GM18520 (cell line): ENCODE data around the gene HNMT.
"Not testable (repeated sequence)": the region's sequence is repeated elsewhere in the genome, so short reads cannot be mapped to it uniquely, and the experiment has no call there.

Experiments
- ATAC-seq: cut with Tn5 transposase; IDR thresholded peaks from one replicate; pipeline ENCODE4 v1.9.1; 2021; ENCODE audit not compliant: unreplicated experiment

Gene HNMT

DNA sequence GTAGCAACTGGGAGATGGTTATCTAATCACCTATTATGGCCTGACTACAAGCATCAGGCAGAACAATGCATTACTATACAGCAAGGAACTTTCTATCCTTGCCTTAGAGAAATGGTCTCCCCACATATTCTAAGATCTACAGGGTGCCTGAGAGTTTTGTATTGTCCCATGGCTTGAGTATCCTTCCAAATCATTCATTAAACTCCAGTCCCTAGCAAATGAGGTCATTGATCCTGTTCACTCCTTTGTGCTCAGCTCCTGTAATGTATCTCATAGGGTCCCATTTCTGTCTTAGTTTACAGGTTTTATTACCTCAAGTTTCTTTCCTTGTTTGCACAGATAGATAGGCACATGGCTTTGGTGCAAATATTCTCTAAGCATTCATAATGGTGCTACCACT is 9.0 kb downstream of the HNMT start:
- ATAC-seq: no peak

DNA sequence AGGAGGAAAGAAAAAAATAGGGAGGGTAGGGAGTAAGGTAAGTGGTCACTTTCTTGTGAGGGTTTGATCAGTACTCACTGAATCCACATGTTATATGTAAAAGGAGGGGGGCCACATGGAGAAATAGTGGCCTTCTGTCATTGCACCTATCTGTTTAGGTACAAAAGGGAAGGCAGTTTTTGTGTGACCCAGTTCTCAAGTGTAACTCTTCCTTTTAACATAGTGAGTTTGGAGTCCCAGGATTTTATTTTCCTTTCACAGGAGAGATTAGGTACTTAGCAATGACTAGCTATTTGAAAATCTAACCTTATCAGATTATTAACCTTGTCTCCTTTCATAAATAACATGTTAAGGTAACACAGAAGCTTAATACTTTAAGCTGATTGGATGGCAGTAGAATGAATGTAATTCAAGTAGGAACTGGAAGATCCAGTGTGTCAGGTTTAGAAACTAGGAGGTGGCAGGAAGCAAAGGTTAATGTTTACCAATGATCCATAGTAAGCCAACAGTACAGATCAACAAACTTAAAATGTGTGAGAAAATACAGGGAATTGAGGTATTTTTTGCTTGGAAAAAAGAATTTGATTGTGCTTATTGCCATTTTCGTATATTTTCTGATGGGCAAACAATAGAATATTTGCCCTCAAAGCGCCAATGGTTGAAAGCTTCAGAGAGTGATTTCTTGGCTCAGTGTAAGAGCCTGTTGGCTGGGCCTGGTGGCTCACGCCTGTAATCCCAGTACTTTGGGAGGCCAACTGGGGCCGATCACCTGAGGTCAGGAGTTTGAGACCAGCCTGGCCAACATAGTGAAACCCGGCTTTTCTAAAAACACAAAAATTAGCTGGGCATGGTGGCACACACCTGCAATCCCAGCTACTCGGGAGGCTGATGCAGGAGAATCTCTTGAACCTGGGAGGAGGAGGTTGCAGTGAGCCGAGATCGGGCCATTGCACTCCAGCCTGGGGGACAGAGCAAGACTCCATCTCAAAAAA is 11.3 kb downstream of the HNMT start:
- ATAC-seq: no peak

DNA sequence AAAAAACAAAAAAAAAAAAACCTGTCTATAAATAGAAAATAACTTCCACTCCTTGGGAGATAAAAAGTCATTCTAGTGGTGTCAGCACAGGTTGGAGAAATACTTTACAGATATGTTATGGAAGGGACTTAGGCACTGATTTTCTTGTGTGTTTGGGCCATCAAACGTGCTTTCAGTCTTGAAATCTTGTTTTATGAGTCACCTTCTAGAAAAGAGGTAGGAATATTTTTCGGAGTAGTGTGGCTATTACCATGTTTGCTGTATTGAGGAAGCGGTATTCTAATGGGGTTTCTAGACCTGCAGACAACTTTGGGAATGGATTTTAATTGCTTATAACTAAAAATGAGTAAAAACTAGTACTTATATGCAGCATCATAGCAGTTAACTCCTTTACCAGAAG is 12.0 kb downstream of the HNMT start:
- ATAC-seq: no peak

DNA sequence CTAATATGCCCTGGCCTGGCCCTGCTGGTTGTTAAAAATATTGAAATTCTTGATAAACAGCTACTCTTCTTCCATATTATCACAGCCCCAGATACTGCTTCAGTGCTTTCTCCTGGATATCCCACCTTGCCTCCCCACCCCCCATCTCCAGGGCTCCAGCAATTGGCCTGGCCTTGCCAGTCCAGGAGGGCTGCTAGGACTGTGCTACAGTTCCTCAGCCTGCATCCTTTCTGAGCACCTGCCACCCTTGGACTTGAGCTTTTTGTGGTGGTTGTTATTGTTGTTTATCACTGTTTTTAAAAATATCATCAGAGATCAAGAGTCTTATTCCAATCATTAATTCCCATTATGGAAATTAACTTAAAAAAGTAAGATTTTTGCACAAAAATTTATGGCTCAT is 13.5 kb downstream of the HNMT start:
- no peak for ATAC-seq

DNA sequence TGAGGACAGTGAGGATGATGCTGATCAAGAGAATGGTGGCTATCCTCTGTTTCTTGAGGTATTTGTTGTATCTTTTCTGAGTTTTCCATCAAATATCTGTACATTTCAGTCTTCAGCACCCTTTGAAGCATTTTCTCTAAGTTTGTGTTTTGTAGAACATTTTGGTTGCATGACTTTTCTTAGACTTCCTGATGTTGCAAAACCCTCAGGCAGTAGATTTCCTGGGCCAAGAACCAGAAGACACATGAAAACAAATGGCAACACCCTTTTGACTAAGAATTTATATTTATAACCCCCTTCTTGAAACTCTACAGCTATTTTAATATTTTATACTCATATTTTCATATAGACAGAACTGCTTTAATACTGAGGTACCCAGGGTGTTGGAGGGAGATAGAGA is 16.2 kb downstream of the HNMT start:
- ATAC-seq: no peak

DNA sequence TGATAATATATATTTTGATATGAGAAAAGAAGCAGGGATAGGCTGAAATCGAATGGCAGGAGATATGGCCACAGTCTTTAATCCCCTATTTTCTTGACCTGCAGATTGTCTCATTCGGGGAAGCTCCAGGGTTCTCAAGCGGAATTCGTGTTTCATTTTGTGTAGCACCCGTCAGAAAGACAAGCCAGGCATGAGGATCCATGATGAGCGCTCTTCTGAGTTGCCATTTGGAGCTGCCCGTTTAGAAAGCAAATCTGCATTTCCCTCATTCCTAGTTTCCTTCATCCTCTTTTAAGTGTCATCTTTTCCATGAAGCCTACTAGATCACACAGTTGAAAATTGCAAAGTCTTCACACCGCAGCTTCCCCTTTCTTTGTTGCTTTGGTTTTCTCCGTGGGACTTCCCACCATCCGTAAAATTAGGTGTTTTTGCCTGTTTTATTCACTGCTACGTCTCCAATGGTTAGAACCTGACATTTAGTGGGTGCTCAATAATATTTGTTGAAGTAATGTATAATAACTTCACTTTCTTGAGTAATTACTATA is 16.9 kb downstream of the HNMT start:
- ATAC-seq: no peak

DNA sequence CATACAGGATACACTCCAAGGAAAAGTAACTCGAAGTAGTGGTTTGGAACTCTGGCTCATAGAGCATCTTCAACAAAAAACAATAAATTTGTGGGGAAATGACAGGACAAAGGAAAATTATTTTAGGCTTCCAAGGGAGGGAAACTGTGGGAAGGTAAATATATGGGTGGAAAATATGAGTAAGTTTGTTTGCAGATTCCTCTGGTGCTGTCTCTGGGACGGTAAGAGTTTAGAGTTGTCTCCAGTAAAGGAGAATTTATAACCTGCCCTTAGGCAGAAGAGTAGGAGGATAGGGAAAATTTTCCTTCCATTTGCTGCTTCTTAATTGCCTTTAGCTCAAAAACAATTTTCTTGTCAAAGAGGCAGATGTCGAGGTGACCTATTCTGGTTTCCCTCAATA is 19.3 kb downstream of the HNMT start:
- no peak for ATAC-seq

DNA sequence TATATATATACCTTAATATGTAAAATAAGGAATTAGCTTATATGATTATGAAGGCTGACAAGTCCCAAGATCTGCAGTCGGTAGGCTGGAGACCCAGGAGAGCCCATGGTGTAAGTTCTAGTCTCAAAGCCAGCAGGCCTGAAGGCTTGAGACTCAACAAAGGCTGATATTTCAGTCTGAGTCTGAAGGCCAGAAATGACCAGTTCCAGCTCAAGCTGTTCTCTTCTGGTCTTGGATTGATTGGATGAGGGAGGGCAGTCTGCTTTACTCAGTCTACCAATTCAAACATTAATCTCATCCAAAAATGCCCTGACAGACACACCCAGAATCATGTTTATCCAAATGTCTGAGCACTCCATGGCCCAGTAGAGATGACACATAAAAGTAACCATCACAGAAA is 22.0 kb downstream of the HNMT start:
- ATAC-seq: no peak

DNA sequence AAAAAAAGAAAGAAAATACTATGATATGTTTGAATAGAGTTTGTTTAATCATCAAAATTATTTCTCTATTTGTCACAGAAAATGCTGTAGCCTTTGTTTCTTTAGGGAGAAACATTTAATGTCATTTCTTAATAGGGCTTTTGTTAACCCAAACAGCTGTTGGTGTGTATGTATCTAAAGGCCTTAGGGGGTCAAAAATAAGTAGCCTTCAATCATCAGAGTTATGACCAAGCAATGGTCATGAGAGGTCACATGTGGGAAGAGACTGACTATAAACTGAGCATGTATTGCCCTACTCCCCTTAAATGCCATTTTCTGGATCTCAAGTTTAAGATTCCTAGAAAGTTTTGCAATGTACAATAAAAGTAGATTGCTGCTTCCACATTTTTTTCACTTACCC is 22.7 kb downstream of the HNMT start:
- ATAC-seq: no peak

DNA sequence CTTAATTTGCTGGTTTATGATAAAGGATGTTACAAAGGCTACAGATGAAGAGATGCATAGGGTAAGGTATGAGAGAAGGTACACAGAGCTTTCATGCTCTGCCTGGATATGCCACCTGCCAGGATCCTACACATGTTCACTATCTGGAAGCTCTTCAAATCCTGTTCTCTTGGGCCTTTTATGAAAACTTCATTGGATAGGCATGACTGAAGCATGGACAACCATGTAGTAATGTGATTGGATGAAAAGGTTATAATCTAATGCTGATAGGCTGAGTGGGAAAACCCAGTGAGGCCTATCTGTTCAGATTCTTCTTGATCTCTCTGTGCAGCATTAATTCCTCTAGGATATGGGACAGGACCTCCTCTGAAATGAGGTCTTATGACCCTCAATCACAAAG is 26.8 kb downstream of the HNMT start:
- no peak for ATAC-seq

DNA sequence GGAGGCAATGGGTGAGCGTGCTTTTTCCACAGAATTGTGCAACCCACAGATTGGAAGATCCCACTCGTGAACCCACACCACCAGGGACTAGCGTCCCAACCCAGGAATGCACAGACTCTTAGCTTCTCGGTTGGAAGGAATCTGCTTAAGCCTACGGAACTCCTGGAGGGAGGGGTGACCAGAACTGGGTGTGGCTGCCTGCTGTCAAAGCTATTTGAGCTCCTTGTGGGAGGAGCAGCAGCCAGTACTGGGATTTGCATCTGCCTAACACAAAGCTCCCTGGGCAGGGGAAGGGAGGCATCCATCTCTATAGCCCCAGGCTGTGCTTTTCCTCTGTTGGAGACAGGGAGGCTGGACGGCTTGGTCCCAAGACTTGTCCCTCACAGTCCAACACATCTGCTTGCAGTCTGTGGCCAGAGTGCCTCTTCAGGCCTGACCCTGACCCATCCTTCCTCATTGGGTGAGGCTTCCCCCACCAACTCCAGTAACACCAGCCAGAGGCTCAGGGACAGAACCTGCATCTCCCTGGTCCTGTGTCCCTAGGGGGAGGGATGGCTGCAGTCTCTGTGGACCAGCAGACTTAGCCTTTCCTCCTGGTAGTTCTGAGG is 27.9 kb downstream of the HNMT start:
- no peak for ATAC-seq

DNA sequence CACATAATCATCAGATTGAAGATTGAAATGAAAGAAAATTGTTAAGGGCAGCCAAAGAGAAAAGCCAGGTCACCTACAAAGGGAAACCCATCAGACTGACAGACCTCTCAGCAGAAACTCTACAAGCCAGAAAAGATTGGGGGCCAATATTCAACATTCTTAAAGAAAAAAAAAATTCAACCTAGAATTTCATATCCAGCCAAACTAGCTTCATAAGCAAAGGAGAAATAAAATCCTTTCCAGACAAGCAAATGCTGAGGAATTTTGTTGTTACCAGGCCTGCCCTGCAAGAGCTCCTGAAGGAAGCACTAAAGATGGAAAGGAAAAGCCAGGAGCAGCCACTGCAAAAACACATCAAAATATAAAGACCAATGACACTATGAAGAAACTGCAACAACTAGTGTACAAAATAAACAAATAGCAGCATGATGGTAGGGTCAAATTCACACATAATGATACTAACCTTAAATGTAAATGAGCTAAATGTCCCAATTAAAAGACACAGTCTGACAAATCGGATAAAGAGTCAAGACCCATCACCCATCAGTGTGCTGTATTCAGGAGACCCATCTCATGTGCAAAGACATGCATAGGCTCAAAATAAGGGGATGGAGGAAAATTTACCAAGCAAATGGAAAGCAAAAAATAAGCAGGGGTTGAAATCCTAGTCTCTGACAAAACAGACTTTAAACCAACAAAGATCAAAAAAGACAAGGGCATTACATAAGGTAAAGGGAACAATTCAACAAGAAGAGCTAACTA is 29.6 kb downstream of the HNMT start:
- ATAC-seq: not testable (repeated sequence)

DNA sequence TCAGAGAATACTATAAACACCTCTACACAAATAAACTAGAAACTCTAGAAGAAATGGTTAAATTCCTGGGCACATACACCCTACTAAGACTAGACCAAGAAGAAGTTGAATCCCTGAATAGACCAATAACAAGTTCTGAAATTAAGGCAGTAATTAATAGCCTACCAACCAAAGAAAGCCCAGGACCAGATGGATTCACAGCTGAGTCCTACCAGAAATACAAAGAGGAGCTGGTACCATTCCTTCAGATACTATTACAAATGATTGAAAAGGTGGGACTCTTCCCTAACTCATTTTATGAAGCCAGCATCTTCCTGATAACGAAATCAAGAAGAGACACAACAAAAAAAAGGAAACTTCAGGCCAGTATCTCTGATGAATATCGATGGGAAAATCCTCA is 31.1 kb downstream of the HNMT start:
- not testable (repeated sequence) for ATAC-seq

DNA sequence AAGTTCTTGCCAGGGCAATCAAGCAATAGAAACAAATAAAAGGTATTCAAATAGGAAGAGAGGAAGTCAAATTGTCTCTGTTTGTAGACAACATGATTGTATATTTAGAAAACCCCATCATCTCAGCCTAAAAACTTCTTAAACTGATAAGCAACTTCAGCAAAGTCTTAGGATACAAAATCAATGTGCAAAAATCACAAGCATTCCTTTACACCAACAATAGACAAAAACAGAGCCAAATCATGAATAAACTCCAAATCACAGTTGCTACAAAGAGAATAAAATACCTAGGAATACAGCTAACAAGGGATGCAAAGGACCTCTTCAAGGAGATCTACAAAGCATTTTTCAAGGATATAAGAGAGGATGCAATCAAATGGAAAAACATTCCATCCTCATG is 31.9 kb downstream of the HNMT start:
- not testable (repeated sequence) for ATAC-seq

DNA sequence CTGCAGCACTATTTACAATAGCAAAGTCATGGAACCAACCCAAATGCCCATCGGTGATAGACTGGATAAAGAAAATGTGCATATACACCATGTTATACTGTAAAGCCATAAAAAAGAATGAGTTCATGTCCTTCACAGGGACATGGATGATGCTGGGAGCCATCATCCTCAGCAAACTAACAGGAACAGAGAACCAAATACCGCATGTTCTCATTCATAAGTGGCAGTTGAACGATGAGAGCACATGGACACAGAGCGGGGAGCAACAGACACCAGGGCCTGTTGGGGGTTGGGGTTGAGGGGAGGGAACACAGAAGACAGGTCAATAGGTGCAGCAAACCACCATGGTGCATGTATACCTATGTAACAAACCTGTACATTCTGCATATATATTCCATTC is 33.5 kb downstream of the HNMT start:
- ATAC-seq: no peak

DNA sequence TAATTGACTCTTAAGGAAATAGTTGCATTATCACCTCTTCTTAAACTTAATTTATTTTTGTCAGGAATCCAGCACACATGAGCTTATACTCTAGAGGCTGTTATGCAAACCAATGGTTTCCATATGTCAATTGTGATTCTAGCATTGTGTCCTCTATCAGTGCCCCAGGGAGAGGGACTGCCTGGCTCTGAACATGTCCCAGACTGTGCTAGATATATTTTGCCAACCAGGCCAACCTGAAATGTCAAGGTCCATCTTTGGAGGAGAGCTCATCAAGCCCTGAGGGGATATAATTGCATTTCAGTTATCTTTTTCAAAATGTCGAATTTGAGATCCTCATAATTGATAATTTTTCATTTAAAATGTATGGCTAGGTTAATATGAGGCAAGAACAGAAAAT is 34.2 kb downstream of the HNMT start:
- ATAC-seq: no peak

DNA sequence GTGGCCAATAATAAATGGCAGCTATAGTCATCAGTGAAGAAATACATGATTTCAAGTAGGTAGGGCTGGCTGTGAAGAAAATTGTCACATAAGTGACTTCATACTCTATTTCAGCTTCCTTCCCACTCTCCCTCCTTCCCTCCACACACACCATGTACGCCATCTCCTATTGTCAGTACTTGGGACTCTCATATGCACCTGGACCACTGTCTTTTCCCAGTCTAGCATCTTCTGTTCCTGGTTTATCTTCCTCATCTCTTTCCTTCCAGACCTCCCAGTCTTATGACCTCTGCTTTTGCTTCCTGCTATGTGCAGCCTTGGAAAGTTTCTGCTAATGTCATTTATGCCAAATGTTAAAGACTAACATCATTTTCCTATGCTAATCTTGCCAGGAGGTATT is 35.0 kb downstream of the HNMT start:
- no peak for ATAC-seq

DNA sequence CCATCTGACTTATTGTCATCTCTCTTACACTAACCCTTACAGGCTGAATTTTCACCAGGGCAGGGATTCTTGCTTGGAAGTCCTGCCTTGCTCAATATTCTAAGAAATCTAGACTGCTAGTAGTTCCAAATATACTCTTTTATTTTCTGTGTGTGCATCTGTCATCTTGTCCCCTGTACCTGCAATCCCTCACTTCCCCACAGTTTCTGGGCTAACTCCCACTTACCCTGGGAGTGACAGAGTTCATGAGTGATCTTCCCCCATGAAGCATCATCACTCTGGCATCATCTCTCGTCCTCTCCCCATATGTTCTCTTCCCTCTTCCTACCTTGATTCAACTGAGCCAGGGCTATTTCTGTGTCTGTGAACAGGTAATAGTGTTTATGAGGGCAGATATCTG is 35.7 kb downstream of the HNMT start:
- ATAC-seq: no peak

DNA sequence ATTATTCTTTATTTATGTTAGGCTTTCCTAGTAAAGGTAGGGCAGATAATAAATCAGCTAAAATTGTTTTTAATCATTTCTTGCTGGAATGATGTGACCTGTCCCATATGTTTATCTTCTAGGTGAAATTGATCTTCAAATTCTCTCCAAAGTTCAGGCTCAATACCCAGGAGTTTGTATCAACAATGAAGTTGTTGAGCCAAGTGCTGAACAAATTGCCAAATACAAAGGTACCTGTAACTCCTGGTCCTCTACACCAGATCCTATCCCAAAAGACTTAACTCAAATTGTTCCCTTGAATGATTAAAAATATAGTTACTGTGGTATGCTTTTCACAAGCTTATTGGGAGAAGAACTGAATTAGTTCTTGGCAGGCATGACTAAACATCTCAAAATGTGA is 36.5 kb downstream of the HNMT start:
- ATAC-seq: no peak

DNA sequence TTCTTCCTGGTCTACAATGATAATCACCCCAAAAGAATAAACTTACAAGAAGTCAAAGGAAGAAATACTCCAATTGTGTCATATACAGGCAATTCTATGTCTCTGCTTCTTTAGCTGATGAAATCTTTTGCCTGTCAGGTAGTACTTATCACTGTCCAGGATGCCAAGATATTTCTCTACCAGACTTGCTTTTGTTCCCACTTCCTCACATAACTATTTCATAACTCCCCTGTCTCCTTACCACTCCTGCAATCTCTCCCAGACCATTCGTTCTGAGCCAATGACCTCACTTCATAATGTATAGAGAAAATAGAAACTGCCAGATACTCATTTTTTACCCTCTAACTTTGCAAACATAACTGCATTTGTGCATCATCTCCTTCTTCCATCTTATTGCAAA is 39.1 kb downstream of the HNMT start:
- ATAC-seq: no peak

DNA sequence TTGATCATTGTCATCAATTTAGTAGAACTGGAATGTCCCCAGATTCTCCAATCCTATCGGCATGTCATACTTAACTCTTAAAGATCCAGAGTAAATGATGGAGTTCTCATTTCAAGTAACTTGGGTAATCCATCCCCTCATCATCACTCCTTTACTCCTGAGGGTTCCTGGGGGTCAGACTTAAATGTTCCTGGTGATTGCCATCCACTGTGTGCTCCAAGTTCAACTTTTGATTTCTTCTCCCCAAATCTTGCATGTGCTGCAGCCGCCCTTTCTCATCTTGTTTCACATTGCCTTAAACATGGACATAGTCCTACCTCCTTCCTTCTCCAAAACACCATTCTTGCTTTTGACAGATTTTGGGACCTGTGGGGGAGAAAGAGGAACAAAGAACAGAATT is 43.2 kb downstream of the HNMT start:
- ATAC-seq: no peak

DNA sequence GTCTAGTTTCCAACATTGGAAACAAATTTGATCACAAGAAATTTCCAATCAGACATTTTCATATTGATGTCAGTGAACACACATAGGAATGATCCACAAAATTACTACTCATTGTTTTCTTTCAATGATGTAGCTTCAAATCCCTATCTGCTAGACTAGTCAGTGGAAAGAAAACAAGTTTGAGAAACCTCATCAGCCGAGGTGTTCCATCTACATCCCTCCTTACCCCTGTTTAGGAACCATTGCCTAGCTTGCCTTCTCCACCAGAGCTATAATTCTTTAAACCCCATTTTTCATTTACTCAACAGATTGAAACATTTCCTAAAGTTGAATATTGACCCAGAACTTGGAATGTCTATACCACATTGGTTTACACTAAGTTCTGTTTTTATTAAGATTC is 45.3 kb downstream of the HNMT start:
- ATAC-seq: no peak
